8988T (cell line): ENCODE data around the gene DMD.

Source experiments
- DNase-seq: peaks from one replicate; pipeline ENCODE4 v3.0.0; 2011

The DMD gene

DNA sequence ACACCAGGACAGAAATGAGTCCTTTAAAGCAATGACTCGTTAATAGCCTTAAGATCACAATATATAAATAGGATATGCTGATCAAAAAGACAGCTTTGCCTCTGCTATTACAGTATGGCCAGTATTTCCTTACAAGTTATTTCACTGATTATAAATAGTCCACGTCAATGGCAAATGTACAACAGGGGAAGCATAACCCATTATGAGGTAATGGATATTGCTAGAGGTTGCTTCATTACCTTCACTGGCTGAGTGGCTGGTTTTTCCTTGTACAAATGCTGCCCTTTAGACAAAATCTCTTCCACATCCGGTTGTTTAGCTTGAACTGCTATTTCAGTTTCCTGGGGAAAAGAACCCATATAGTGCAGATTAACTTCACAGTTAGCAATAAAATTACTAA is 1374.9 kb downstream of the DMD start:
- DNase-seq, result no peak

DNA sequence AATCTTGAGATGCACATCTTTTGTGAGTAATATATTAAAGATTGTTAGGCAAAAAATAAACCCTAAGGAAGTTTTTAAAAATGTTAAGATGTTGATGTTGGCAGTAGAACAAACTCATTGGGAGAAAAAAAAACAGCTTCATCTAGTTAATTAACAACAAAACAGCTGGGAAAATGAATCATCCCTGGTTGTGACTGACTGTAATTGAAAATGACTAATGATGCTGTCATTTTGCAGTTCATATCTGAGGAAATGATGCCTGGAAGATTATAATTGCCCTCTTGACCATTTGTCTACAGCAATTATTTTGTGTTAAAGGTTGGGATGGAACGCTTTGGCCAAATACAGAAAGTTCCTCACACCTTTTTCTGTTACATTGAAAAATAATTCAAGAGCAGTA is 1379.1 kb downstream of the DMD start:
- DNase-seq, result no peak

DNA sequence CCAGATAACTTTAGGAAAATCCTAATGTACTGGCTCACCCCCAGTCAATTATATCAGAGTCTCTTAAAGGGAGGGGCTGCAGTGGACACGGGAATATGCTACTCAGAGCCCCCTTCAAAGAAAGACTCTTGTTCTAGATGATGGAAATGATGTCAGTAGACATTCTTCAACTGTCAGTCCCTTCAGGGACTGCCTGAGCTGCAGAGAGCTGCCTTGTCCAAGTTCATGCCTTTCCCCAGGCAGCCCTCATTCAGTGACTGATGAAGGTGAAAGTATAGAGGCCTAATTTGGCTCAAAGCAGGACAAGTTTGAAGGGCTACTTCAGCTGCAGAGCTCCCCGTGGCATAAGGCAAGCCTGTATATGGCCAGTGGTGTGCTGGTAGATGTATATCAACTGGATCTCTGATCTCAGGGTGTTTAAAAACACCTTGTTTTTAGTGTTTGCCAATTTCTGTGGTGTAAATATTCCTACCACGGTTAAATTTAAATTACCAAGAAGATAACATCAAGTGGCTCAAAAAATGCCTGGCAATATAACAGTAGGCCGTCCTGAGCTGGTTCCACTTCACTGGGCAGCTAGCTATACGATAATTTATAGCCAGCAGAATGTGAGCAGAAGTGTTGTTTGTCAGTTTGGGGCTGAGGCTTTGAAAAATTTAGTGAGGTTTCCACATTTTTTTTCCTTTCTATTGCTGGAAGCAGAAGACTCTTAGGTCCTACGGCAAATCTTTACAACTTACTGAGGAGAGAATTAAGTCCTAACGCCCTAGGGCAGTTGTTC is 1390.7 kb downstream of the DMD start:
- no peak for DNase-seq

DNA sequence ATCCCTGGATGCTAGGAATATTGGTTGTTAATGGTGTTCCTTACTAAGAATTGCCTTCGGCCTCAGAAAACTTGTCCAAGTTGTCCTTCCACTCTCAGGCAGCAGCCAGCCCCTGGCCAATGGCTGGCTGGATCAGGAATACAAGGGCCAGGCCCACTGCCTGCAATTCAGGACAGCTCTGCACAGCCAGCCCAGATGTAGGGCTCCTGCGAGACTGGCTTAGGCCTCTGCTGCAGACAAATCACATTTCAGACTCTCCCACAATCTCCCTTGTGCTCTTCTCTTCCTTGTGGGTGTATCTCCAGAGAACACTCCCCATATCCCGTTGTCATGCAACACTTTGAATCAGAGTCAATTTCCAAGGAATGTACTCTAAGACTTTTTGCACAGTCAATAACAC is 1391.9 kb downstream of the DMD start:
- no peak for DNase-seq

DNA sequence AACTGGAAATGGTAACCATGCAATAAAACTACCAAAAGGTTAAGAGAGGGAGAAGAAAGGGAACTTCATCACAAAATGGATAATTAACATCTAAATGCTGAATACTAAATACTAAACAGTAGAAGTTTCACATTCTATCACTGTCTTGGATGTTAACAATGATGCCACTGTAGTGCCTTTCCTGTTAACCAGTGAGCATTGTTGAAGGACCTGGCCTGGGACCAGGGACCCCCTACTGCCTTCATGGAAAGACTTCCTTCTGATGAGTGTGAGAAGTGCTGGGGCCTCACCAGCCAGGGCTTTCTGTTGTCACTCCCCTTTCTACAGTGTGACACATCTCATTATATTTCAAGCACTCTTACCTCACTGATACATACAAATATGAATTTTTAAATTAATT is 1400.2 kb downstream of the DMD start:
- no peak for DNase-seq

DNA sequence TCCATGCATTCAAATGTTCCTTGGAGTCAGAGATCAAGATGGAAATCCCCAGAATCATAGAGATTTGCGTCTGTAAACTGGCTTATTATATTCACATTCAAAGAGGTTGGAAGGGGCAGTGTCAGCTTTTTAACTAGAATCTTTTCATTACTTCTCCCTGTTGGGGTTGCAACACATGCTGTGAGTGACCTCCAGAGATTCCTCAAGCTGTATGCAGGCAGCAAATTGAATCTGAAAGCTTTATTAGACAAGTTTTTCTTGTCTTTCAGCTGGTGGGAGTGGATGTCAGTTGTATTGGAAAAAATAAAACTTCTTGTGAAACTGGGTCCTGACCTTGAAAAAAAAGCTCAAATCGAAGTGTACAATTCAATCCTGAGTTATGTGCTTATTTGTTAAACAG is 1403.0 kb downstream of the DMD start:
- no peak for DNase-seq

DNA sequence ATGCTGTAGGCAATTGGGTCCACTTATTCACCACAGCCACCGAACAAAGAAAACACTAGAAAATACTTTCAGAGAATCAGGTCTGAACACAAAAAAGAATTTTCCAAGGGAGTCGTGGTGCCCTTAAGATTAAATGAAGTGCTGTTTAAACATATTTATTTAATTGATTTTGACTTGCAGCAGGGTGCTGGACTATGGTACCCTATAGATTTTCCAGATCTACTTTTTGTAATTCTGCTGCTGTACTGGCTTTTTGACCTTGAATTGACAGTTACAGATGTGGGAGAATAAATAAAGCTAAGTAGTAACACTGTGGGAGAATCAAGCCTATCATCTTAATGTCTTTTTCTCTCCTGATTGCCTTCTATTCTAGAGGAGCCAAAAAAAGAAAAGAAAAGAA is 1404.2 kb downstream of the DMD start:
- DNase-seq, result no peak

DNA sequence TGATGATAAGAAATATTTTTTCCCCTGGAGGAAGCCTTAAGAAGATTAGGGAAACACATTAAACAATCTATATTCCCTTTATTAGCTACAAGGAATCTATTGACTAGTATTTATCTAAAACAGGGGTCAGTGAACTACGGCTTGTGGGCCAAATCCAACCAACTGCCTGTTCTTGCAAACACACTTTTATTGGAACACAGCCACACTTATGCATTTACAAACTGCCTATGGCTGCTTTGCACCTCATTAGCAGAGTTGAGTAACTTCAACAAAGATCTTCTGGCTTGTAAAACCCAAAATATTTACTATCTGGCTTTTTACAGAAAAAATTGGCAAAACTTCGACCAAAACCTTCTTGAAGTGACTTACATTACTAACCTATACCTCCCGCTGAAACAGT is 1405.6 kb downstream of the DMD start:
- no peak for DNase-seq

DNA sequence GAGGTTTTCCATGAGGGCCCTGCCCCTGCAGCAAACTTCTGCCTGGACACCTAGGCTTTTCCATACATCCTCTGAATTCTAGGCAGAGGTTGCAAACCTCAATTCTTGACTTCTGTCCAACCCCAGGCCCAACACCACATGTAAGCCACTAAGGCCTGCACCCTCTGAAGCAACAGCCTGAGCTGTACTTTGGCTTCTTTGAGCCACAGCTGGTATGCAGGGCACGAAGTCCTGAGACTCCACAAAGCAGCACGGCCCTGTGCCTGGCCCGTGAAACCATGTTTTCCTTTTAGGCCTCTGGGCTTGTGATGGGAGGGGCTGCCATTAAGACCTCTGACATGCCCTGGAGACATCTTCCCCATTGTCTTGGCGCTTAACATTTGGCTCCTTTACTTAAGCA is 1411.1 kb downstream of the DMD start:
- DNase-seq, result no peak

DNA sequence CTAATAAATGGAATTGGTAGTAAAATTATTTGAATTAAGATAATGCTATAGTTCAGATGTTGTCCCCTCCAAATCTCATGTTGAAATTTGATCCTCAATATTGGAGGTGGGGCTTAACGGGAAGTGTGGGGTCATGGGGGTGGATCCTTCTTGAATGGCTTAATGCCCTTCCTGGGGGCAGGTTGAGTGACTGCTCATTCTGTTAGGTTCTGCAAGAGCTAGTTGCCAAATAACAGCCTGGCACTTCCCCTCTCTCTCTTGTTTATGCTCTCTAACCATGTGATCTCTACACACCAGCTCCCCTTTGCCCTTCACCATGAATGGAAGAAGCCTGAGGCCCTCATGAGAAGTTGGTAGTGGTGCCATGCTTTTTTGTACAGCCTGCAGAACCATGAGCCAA is 1414.7 kb downstream of the DMD start:
- no peak for DNase-seq

DNA sequence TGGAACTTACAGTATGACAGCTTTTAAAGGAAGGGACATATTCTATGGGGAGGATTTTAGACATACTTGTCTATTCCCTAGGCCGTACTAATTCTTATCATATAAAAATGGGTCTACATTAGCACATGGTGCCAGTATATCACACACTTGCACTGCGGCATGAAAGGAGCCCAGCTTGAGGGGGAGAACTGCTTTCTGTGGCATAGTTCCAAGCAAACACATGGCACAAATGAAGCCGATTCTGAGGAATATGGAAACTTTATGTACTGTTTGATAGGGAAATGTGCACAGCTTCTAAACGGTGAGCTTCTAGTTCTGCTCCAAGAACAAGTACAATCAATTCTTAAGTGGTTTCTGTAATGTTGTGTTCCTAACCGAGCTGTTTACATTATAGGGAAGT is 1463.9 kb downstream of the DMD start:
- DNase-seq, result no peak

DNA sequence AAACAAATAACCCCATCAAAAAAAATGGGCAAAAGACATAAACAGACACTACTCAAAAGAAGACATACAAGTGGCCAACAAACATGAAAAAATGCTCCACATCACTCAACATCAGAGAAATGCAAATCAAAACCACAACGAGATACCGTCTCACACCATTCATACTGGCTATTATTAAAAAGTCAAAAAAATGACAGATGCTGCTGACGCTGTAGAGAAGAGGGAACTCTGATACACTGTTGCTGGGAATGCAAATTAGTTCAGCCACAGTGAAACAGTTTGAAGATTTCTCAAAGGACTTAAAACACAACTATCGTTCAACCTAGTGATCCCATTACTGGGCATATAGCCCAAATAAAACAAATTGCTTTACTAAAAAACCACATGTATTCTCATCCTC is 1468.3 kb downstream of the DMD start:
- DNase-seq, result no peak

DNA sequence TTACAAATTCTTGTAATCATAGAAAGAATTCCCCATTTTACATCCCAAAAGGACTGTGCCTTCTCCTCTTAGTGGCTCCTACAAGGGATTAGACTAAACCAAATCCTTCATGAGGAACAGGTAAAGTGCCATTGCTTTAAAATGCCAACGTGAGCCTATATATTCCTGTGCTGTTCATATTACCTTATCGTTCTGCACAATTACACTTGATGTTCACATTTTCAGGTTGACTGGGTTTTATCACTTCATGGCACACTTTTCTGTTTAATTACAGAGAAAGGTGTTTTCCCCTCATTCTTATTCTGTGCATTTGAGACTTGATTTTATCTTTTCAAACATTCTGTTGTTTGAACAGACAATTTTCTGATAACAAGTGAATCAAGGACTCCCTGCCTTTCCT is 1493.9 kb downstream of the DMD start:
- no peak for DNase-seq

DNA sequence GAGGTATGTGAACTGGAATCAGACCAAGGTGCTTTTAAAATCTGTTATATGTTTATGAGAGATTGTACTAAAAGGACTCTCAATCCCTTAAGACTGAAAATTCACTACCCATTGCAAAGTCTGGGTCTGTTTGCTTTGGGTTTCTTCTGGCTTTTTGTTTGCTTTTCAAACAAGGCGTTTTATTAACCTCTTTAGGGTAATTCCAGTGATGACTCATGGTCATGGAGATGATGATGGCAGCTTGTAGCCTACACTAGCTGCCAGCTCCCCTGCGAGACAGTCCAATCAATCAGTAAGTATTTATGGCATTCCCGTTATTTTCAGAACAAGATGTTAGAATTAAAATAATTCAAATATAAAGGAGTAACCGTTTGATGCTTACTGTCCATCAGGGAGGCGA is 1495.7 kb downstream of the DMD start:
- no peak for DNase-seq

DNA sequence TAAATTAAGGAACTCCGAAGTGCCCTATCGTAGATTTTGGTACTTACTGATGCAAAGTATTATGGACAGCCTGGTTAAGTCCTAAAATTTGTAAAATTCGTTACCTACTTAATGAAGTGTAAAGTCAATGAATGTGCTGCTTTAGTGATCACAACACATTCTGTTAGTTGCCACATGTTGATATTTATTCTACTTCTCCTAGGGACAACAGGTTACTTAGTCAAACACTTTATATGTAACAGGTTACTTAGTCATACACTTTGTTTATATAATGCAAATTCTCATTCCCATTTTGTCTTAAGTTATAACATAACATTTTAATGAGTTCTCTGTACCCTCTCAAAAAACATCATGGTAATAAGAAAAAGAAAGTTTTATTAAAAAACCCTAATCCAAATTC is 1496.6 kb downstream of the DMD start:
- DNase-seq, result no peak

DNA sequence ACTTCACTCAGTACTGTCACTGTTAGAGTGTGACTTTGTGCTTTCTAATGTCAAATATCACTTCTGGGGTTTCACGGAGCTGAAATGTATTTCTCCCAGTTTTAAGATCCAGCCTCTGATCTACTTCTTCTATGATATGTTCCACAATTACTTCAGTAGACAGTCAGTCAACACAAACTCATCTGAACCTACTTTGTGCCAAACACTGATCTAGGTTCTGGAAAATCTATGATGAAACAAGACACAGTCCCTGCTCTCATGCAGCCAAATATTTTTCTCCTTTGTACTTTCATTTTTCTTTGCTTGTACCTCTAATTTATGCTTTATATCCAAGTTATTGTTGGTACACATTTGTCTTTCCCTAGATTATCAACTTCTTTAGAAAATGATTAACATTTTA is 1498.2 kb downstream of the DMD start:
- no peak for DNase-seq

DNA sequence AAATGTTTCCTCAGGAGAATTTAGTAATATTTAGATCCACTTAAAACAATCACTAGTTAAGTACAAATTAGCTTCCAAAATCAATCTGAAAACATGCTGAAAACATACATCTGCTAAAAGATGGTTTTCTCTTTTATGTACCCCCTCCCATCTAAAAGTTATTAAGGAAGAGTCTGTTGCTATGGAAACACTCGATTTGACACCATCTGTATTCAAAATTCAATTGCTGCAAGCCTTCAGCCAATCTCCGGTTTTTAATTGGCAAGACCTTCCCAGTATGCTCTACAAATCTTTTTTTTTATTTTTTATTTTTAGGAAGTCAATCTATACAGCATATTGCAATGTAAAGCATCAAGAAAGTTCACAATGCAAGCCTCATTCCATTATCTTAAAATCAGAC is 1500.2 kb downstream of the DMD start:
- DNase-seq, result no peak

DNA sequence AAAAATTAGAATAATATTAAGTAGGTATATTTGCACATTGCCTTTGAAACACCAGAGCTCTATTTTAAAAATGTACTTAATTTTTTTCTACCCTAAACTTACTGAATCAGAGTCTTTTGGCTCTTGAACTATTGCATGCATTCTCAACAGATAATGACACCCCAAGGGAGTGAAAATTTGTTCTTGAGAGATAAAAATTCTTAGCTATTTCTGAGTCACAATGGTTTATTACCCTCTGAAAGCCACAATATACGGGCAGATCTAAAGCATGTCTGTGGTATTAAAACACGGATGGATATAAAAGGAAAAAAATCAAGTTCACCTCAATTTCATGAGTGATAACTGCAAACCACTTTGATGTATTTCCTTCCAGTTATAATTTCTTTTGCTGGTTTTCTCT is 1503.2 kb downstream of the DMD start:
- DNase-seq, result no peak

DNA sequence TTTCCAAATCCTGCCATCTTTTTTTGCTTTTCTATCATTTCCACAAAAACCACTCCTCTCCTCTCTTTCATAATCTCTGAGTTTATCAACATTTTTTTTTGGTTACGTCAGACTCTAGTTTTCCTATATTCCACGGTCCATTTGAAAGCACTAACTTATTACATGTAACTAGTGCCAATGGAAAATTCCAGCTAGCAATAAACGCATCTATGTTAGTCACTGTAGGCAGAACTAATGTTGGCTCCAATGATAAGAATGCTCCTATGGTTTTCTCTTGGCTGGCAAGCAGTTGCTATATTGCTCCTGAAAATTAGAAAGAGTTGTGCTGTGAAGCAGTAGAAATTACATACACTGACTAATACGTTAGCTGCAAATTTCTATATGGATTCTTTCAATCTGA is 1504.9 kb downstream of the DMD start:
- no peak for DNase-seq

DNA sequence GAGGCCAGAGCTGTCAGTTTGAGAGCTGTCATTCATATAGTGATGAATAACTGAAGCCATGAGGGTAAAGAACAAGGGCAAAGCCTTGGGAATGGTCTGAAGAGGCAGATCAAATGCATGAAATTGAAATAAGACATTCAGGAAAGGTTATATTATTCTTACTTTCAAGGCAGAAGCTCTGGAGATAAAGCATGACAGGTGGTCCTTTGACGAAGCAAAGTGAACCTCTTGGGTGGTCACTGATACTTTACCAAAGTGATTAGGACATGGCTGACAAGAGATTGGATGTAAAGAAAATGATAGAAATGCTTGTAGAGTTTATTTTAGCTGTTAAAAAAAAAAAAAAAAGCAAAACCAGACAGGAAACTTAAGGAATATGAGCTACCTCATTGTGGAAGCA is 1505.5 kb downstream of the DMD start:
- no peak for DNase-seq

DNA sequence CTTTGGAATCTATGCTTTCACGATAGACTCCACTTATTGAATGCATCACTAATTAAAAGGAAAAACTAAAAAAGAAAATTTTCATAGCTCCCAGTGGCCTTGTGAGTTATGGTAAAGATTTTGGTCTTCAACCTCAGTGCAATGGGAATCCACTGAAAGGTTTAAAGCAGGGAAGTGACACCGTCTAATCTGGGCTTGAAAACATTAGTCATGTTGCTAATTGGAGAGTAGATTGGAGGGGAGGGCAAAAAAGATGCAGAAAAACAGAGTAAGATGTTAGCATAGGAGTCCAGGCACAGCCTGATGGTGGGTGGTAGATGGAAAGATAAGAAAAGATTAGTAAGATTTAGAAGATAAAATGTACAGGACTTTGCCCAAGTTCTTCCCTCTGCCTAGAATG is 1506.4 kb downstream of the DMD start:
- no peak for DNase-seq

DNA sequence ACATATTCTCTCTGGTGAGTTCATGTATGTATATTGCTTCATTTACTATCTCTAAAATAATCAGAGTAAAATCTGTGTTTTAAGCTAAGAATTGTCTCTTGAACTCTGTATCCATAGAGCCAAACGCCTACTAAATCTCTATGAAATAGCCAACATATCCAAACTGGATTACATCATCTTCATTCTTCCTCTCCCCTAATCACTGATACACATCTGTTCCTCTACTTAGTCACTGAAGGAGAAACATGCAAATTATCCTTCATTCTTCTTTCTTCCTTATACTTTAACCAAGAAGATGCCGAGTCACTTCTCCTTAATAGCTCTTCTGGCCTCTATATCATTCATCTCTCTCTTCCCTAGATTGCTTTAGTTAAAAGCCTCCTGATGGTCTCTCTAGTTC is 1509.1 kb downstream of the DMD start:
- no peak for DNase-seq

DNA sequence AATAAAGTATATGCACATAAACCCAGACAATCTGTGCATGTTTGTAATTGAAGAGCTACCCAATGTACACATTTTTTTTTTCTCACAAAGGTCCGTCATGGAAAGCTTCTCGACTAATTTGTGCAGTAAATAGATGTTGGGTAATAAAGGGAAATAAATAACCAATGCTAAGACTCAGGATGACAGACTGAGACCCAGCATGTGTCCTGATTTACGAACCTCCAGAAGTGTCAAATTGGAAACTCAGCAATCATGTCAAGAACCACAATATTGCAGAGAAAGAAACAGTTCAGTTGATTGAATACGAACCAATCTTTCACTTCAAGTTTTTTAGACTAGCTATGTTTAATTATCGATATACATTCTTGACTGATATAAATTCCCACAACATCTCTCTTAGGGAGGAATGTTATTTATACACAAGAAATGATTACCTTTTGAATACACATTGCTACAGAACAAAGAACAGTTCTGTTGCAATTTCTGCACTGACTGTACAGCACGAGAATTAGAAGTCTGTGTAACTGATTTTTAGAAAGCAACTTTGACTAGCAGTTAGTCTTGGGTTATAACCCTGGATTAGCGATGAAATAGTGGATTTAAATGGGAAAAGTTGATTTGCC is 1513.9 kb downstream of the DMD start:
- DNase-seq, result no peak

DNA sequence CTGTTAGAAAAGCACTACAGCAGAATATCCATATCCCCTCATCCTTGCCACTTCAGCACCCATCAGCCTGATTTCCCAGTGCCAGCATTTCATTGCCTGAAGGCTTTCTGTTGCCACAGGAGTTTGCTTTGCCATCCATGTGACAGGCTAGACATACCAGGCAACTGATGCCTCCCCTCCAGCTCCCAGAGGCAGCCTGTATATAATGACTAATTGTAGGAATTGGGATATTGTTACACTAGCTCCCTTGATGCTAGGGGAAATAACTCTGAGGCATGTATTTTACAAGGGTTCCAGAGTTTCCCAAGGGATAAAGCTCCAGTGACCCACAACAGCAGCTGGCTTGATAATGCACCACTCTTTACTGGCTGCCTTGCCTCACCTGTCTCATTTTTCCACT is 1531.5 kb downstream of the DMD start:
- no peak for DNase-seq

DNA sequence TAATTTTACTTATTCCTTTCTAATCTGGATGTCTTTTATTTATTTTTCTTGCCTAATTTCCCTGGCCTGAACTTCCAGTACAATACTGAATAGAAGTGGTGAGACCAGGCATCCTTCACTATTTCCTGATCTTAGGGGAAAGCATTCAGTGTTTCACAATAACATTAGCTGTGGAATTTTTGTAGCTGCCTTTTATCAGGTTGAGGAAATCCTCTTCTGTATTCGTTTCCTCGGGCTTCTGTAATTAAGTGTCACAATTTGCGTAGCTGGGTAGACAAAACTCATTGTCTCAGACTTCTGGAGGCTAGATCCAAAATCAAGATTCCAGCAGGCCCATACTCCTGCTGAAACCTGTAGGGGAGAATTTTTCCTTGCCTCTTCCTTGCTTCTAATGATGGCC is 1541.1 kb downstream of the DMD start:
- DNase-seq, result no peak
